PFSK-1 (cell line): ENCODE data around the gene TAL1.

ENCODE experiments used
- FOXP2 ChIP-seq: optimal IDR thresholded peaks from 2 replicates; pipeline ENCODE3; 2011; ENCODE audit warnings: borderline replicate concordance, control low read depth, inconsistent platforms; ENCODE audit not compliant: insufficient read depth; ENCODE audit errors: extremely low read length, extremely low read depth
- POLR2AphosphoS5 ChIP-seq: IDR thresholded peaks from 2 replicates; pipeline ENCODE4 v1.6.1; 2012; ENCODE audit warnings: low read depth, mild to moderate bottlenecking, control low read depth, low read length, moderate library complexity
- SIN3A ChIP-seq: IDR thresholded peaks from 2 replicates; pipeline ENCODE4 v1.6.1; 2012; ENCODE audit warnings: mild to moderate bottlenecking, low read length, moderate library complexity, borderline replicate concordance; ENCODE audit not compliant: insufficient read depth
- TAF1 ChIP-seq: IDR thresholded peaks from 2 replicates; pipeline ENCODE4 v1.6.1; 2012; ENCODE audit warnings: low read length, control low read depth, borderline replicate concordance; ENCODE audit not compliant: insufficient read depth
- TF ChIP-seq, protein P1 (sequence below), 2 experiments: IDR thresholded peaks; 2 replicates each; pipeline versions ENCODE4 v1.6.1 to v1.8.0; 2011 to 2012; ENCODE audit warnings: low read depth in 2 of 2, low read length in 2 of 2, control low read depth in 1 of 2, inconsistent platforms in 1 of 2, mild to moderate bottlenecking in 1 of 2, moderate library complexity in 1 of 2; ENCODE audit not compliant: insufficient read depth in 1 of 2

TAL1 gene

GRCh38 chr1:47182676-47183235 lies 49.3 kb downstream of the TAL1 start:
- TF ChIP-seq, protein P1, sequence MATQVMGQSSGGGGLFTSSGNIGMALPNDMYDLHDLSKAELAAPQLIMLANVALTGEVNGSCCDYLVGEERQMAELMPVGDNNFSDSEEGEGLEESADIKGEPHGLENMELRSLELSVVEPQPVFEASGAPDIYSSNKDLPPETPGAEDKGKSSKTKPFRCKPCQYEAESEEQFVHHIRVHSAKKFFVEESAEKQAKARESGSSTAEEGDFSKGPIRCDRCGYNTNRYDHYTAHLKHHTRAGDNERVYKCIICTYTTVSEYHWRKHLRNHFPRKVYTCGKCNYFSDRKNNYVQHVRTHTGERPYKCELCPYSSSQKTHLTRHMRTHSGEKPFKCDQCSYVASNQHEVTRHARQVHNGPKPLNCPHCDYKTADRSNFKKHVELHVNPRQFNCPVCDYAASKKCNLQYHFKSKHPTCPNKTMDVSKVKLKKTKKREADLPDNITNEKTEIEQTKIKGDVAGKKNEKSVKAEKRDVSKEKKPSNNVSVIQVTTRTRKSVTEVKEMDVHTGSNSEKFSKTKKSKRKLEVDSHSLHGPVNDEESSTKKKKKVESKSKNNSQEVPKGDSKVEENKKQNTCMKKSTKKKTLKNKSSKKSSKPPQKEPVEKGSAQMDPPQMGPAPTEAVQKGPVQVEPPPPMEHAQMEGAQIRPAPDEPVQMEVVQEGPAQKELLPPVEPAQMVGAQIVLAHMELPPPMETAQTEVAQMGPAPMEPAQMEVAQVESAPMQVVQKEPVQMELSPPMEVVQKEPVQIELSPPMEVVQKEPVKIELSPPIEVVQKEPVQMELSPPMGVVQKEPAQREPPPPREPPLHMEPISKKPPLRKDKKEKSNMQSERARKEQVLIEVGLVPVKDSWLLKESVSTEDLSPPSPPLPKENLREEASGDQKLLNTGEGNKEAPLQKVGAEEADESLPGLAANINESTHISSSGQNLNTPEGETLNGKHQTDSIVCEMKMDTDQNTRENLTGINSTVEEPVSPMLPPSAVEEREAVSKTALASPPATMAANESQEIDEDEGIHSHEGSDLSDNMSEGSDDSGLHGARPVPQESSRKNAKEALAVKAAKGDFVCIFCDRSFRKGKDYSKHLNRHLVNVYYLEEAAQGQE (IDR thresholded peaks at IDR 0.05; ENCODE audit: insufficient read depth in 1 of 2, low read depth in 2 of 2, low read length in 2 of 2) = no peak
- TF ChIP-seq POLR2AphosphoS5 (no peak), FOXP2 (no peak), TAF1 (no peak), SIN3A (no peak)

GRCh38 chr1:47181955-47182675 lies 49.9 kb downstream of the TAL1 start:
- TF ChIP-seq FOXP2 (no peak), POLR2AphosphoS5 (no peak)
- TF ChIP-seq, protein P1 (IDR thresholded peaks at IDR 0.05; ENCODE audit: insufficient read depth in 1 of 2, low read depth in 2 of 2, low read length in 2 of 2) = peak; percentile 32 to 61; a peak in 2 of 4 replicates

DNA sequence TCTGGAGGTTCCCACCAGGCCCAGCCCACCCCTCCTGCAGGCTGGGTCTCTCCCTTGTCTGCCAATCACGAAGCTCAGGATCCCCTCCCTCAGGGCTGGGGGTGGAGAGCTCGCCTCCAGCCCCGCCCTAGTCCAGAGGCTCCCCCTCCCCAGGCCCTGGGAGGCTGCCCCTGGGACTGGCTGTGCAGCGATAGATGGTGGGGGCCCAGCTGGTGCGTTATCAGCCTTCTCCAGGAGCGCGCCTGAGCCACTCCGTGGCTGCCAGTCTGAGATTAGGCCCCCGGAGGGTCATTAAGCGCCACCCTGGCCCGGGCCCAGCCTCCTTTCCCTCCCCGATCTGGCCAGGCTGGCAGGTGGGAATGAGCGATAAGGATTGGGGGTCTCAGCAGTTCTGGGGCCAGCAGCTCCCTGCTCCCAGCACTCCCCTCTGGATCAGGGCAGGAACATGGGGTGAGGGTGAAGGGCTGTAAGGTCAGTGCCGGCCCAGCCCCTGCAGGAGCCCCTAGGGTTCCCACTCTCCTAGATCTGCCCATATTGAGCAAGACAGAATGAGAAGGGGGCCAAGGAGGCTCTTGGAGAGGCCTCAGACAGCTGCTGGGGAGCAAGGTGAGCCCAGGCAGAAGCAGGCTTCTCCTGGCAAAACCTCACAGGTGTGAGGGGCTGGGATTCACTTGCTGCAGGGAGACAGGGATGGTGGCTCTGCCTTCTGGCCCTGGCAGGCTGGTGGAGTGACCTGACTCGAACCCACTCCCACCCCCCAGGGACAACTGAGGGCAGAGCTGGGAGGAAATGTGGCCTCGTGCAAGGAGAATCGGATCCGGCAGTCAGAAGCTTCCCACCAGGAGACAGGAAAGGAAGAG lies 50.7 kb downstream of the TAL1 start:
- no peak for TF ChIP-seq POLR2AphosphoS5
- TF ChIP-seq FOXP2 = no peak
- TF ChIP-seq SIN3A = no peak
- TF ChIP-seq, protein P1 (IDR thresholded peaks at IDR 0.05; ENCODE audit: insufficient read depth in 1 of 2, low read depth in 2 of 2, low read length in 2 of 2) = no peak
- no peak for TF ChIP-seq TAF1

- TF ChIP-seq FOXP2 (no peak), POLR2AphosphoS5 (no peak), TAF1 (no peak), SIN3A (no peak)
- TF ChIP-seq, protein P1 (IDR thresholded peaks at IDR 0.05; ENCODE audit: insufficient read depth in 1 of 2, low read depth in 2 of 2, low read length in 2 of 2) = no peak
Measured at GRCh38 chr1:47180603-47181094, 51.4 kb downstream of the TAL1 start.
